HepG2 (cell line): ENCODE data around the gene SULT1A3. TPM values are rescaled to one million over a fixed set of nuclear protein-coding genes. Genes with fewer than 3 reads are reported as not detected.

Experiments
- CENPT ChIP-seq: sonication (generic); formaldehyde crosslinking; IDR thresholded peaks from 2 replicates; pipeline ENCODE4 v1.8.0; 2022; ENCODE audit warnings: low read depth, mild to moderate bottlenecking, moderate library complexity, missing genetic modification reagents
- GPBP1L1 ChIP-seq: sonication (generic); formaldehyde crosslinking; IDR thresholded peaks from 2 replicates; pipeline ENCODE4 v1.5.0; 2020; ENCODE audit warnings: mild to moderate bottlenecking, missing genetic modification reagents
- HNF1B ChIP-seq: sonication (generic); formaldehyde crosslinking; IDR thresholded peaks from 2 replicates; pipeline ENCODE4 v1.5.1; 2020; ENCODE audit warnings: mild to moderate bottlenecking, moderate library complexity, missing genetic modification reagents
- HOXA5 ChIP-seq: sonication (generic); formaldehyde crosslinking; IDR thresholded peaks from 2 replicates; pipeline ENCODE4 v1.4.0; 2020; ENCODE audit warnings: missing genetic modification reagents
- JARID2 ChIP-seq: sonication (generic); formaldehyde crosslinking; IDR thresholded peaks from 2 replicates; pipeline ENCODE4 v1.8.1; 2023; ENCODE audit warnings: missing genetic modification reagents, inconsistent platforms; ENCODE audit not compliant: insufficient replicate concordance
- TRIM24 ChIP-seq: sonication (generic); formaldehyde crosslinking; IDR thresholded peaks from 2 replicates; pipeline ENCODE4 v1.8.0; 2022; ENCODE audit warnings: mild to moderate bottlenecking, missing genetic modification reagents
- ZNF274 ChIP-seq: sonication (generic); formaldehyde crosslinking; IDR thresholded peaks from 2 replicates; pipeline ENCODE4 v1.5.1; 2020; ENCODE audit warnings: mild to moderate bottlenecking, missing genetic modification reagents
- ZNF296 ChIP-seq: sonication (generic); formaldehyde crosslinking; conservative IDR thresholded peaks from 2 replicates; pipeline ENCODE4 v1.5.0; 2020; ENCODE audit warnings: mild to moderate bottlenecking, missing genetic modification reagents
- ZNF788 ChIP-seq: sonication (generic); formaldehyde crosslinking; IDR thresholded peaks from 2 replicates; pipeline ENCODE4 v1.5.0; 2020; ENCODE audit warnings: mild to moderate bottlenecking, missing genetic modification reagents, borderline replicate concordance
- polyA plus RNA-seq, 8 experiments: library from polyadenylated mRNA; depleted of rRNA in 3 of 8; stranded (reverse) in 7 of 8; unstranded in 1 of 8; fragments of >200 nt; fragmentation: Illumina TruSeq in 4 of 8; extraction: Trizol in 4 of 8; gene quantifications; 2 replicates each; pipeline versions ENCODE4 v1.2.1 to v1.2.3, GENCODE V29; 2011 to 2016; ENCODE audit warnings: low read depth in 4 of 8, missing spikeins in 1 of 8, mixed read lengths in 1 of 8; ENCODE audit not compliant: insufficient read depth in 1 of 8
- total RNA-seq, 5 experiments: library from RNA; depleted of rRNA; stranded (reverse); fragments of >200 nt; fragmentation: Illumina TruSeq; extraction: Trizol; gene quantifications; 2 replicates each; pipeline ENCODE4 v1.2.3, GENCODE V29; 2016; ENCODE audit warnings: low read depth in 1 of 5
- TF ChIP-seq, protein P1 (sequence below): sonication (generic); formaldehyde crosslinking; IDR thresholded peaks from 2 replicates; pipeline ENCODE4 v1.8.0; 2022; ENCODE audit warnings: mild to moderate bottlenecking, missing genetic modification reagents
- TF ChIP-seq, protein P2 (sequence below): sonication (generic); formaldehyde crosslinking; IDR thresholded peaks from 2 replicates; pipeline ENCODE4 v1.5.0; 2020; ENCODE audit warnings: missing genetic modification reagents
- TF ChIP-seq, protein P3 (sequence below): sonication (generic); formaldehyde crosslinking; IDR thresholded peaks from 2 replicates; pipeline ENCODE4 v1.5.0; 2020; ENCODE audit warnings: mild to moderate bottlenecking, missing genetic modification reagents
- TF ChIP-seq, protein P4 (sequence below): sonication (generic); formaldehyde crosslinking; IDR thresholded peaks from 2 replicates; pipeline ENCODE4 v1.4.0; 2020; ENCODE audit warnings: missing genetic modification reagents, low read depth, mild to moderate bottlenecking, borderline replicate concordance

SULT1A3 gene
- total and polyA plus RNA-seq, 2 of the 13 experiments (the other 11 are each of a cell fraction or from before 2014, with no cell fraction given): 21.0 to 28.3 TPM

DNA sequence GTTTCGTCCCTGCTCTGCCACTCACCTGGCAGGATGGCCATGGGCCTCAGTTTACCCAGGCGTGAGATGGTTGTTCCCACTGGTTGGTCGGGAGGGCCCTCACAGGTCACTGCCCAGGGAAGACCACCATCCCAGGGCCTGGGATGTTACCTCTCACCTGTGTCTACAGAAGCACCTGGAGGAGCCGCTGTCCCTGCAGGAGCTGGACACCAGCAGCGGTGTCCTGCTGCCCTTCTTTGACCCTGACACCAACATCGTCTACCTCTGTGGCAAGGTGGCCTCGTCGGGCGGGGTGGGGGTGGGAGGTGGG, 11.5 kb upstream of the SULT1A3 start (continued):
- TF ChIP-seq, protein P1, sequence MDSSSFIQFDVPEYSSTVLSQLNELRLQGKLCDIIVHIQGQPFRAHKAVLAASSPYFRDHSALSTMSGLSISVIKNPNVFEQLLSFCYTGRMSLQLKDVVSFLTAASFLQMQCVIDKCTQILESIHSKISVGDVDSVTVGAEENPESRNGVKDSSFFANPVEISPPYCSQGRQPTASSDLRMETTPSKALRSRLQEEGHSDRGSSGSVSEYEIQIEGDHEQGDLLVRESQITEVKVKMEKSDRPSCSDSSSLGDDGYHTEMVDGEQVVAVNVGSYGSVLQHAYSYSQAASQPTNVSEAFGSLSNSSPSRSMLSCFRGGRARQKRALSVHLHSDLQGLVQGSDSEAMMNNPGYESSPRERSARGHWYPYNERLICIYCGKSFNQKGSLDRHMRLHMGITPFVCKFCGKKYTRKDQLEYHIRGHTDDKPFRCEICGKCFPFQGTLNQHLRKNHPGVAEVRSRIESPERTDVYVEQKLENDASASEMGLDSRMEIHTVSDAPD: peak; percentile 4; the same call in 1 of the 2 replicates
- 0 out of 2 replicates have a peak, but pooled peaks have one; percentile 35 for TF ChIP-seq ZNF296 (CRISPR knock-in tag)
- no peak for TF ChIP-seq ZNF274 (CRISPR knock-in tag)
- TF ChIP-seq, protein P2, sequence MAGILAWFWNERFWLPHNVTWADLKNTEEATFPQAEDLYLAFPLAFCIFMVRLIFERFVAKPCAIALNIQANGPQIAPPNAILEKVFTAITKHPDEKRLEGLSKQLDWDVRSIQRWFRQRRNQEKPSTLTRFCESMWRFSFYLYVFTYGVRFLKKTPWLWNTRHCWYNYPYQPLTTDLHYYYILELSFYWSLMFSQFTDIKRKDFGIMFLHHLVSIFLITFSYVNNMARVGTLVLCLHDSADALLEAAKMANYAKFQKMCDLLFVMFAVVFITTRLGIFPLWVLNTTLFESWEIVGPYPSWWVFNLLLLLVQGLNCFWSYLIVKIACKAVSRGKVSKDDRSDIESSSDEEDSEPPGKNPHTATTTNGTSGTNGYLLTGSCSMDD (CRISPR knock-in tag): no peak
- TF ChIP-seq CENPT (CRISPR knock-in tag): 0 out of 2 replicates have a peak, but pooled peaks have one; percentile 28
- TF ChIP-seq JARID2: no peak
- no peak for TF ChIP-seq GPBP1L1
- TF ChIP-seq HNF1B: 0 out of 2 replicates have a peak, but pooled peaks have one; percentile 38
- no peak for TF ChIP-seq TRIM24 (CRISPR knock-in tag)
- TF ChIP-seq HOXA5 (CRISPR knock-in tag): no peak
- 0 out of 2 replicates have a peak, but pooled peaks have one; percentile 3 for TF ChIP-seq ZNF788 (CRISPR knock-in tag)
- TF ChIP-seq, protein P3, sequence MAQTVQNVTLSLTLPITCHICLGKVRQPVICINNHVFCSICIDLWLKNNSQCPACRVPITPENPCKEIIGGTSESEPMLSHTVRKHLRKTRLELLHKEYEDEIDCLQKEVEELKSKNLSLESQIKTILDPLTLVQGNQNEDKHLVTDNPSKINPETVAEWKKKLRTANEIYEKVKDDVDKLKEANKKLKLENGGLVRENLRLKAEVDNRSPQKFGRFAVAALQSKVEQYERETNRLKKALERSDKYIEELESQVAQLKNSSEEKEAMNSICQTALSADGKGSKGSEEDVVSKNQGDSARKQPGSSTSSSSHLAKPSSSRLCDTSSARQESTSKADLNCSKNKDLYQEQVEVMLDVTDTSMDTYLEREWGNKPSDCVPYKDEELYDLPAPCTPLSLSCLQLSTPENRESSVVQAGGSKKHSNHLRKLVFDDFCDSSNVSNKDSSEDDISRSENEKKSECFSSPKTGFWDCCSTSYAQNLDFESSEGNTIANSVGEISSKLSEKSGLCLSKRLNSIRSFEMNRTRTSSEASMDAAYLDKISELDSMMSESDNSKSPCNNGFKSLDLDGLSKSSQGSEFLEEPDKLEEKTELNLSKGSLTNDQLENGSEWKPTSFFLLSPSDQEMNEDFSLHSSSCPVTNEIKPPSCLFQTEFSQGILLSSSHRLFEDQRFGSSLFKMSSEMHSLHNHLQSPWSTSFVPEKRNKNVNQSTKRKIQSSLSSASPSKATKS: no peak
- TF ChIP-seq, protein P4, sequence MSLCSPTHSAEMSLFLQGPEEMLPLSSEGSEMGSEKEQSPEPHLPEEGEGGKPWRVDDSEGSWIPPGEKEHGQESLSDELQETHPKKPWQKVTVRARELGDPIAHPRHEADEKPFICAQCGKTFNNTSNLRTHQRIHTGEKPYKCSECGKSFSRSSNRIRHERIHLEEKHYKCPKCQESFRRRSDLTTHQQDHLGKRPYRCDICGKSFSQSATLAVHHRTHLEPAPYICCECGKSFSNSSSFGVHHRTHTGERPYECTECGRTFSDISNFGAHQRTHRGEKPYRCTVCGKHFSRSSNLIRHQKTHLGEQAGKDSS: no peak
